NCI-H1105 treated with DMSO at 0.1 percent for 48 hours (cell line): ENCODE results near the gene CYP2U1.
A peak's percentile ranks its signal among the peaks of the same experiment; 100 is the strongest.
"Not testable (repeated sequence)": the region's sequence is repeated elsewhere in the genome, so short reads cannot be mapped to it uniquely, and the experiment has no call there.

ENCODE experiments used
- DNase-seq: peaks from one replicate; lab custom pipeline; 2025; lab: John Stamatoyannopoulos, UW

CYP2U1 gene

GRCh38 chr4:107930821-107931774, at the start of gene CYP2U1:
TSS of gene CYP2U1 (plus strand) at chr4:107931549. CDS start at chr4:107931644, 95 bp downstream.
- peak; percentile 50 for DNase-seq

DNA sequence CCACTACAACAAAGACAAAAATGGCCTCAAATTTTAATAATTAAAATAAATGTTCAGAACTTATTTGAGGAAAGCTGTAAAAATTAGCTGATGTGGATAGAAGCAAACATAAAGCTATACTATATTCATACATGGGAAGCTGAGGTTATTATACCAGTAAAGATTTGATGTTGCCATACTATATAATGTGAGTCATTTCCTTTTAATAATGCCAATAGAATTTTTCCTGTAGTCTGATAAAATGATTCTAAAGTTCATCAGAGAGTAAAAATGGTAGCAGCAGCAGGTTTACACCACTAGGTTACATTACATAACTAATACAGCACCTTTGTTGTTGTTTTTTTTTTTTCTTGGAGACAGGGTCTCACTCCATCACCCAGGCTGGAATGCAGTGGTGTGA, 45.5 kb upstream of the CYP2U1 start:
- no peak for DNase-seq

DNA sequence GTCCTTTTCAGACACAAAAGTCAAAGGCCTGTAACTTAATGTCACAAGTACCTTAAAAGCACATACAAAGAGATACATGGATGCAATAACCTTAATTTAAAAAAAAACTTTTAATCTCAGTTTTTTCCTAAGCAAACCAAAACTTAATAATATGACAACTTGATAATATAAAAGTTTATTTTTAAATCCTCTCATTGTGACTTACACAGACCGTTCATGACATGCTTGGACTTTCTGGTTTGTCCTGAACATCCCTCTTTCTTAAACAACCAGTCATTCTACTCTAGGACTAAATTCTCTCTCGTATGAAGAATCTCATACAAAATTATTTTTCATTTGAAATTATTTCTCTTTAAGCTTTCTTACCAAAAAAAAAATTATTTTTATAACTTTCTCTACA, 43.1 kb upstream of the CYP2U1 start:
- DNase-seq: no peak

GRCh38 chr4:107890779-107891178, 40.6 kb upstream of the CYP2U1 start:
- DNase-seq: no peak

- DNase-seq: no peak
Observed at GRCh38 chr4:107891299-107891698, 40.0 kb upstream of the CYP2U1 start.

- no peak for DNase-seq
Observed at GRCh38 chr4:107893171-107894137, 37.9 kb upstream of the CYP2U1 start.

- DNase-seq: no peak
Observed at GRCh38 chr4:107894138-107894603, 37.2 kb upstream of the CYP2U1 start.

GRCh38 chr4:107896158-107896645, 35.1 kb upstream of the CYP2U1 start:
- DNase-seq: no peak

- no peak for DNase-seq
Observed at GRCh38 chr4:107896646-107897045, 34.7 kb upstream of the CYP2U1 start.

DNA sequence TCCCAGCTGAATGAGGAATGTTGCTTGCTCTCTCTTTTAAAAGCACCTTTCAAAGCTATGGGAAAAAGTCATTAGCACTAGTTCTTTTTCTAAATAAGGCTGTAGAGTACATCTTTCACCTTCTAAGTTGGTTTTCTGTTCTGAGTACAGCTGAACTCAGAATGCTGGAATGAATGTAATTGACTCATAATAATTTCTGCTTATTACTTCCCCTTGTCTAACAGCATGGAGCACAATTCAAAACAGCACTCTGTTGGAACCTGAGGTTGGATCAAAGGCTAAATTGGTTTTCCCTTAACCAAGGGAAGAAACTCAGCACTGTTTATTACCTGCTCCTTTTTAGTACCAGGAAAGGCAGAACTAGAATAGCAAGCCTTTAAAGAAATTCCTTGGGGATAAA, 33.5 kb upstream of the CYP2U1 start:
- DNase-seq: no peak

- no peak for DNase-seq
Observed at GRCh38 chr4:107900067-107900466, 31.3 kb upstream of the CYP2U1 start.

- DNase-seq: no peak
Observed at GRCh38 chr4:107900508-107900907, 30.8 kb upstream of the CYP2U1 start.

- DNase-seq: no peak
Observed at GRCh38 chr4:107901213-107901934, 30.0 kb upstream of the CYP2U1 start.

- no peak for DNase-seq
Observed at GRCh38 chr4:107902715-107903114, 28.6 kb upstream of the CYP2U1 start.

GRCh38 chr4:107905082-107905481, 26.3 kb upstream of the CYP2U1 start:
- DNase-seq: not testable (repeated sequence)

DNA sequence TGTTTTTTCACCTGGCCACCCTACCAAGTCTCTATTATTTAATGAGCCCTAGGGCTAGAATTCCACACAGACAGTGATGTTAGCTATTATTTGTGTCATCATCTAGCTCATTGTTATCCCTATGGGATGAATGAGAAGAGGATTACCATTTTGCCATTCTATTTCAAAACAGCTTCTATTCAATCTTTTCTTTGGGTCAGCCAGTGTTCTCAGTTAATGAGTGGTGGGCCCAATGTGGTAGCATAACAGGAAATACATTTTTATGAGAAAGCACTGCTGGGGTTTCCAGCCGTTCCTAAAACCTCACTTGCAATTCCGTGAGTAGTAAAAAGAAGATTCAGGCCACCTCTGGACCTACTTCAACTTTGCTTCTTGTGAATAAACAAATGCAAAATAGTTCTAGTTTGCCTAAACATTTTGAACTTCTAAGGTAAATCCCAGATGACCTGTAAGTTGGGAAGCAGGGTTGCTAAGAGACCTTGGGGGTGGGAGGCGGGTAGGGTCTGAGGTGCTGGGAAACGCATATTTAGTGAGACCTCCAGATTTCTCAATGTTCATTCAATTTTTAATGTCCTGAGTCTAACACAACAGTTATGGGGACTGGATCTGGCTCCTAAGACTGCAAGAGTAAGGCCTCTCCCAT, 24.8 kb upstream of the CYP2U1 start:
- DNase-seq: no peak

DNA sequence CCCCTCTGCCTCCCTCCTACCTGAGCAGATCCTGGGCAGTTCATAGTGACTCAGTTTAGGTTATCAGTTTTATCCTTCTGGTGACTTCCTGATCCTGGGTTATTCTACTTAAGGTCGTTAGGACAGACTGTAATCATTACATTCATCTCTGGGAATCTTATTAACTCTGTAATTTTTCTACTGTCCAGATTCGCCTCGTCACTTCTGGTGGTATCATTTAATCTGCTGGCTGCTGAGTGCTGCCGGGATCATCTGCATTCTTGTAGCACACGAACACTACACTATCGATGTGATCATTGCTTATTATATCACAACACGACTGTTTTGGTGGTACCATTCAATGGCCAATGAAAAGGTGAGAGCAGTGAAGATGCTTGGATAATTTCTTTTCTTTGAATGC, 23.0 kb upstream of the CYP2U1 start:
- DNase-seq: no peak

DNA sequence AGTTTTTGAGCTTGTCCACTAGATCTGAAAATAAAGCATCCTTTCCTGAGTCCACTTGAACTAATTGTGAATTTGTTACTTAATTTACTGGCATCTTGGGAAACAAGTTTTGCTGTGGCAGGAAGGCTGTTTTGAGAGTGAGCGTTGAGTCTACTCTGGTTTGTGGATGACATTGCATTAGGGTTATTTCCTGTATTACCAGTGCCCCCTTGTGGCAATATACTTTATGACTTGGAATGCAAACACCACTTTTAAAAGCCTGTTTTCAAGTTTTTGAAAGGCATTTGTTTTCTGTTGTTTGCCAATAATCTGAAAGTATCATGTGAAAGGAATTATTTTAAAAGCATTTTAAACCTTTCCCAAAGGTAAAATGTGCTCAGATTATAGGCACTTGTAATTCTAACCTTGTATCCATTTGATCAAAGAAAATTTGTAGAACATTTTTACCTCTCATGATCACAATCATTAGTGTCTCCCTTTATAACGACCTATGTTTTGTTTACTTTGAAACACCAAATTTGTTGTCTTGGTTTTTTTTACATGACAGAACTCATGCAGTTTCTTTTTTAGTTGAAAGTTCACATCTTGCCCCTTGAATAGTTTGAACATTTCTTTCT, 18.0 kb upstream of the CYP2U1 start:
- DNase-seq: peak; percentile 44

GRCh38 chr4:107915220-107915619, 16.1 kb upstream of the CYP2U1 start:
- DNase-seq: no peak

DNA sequence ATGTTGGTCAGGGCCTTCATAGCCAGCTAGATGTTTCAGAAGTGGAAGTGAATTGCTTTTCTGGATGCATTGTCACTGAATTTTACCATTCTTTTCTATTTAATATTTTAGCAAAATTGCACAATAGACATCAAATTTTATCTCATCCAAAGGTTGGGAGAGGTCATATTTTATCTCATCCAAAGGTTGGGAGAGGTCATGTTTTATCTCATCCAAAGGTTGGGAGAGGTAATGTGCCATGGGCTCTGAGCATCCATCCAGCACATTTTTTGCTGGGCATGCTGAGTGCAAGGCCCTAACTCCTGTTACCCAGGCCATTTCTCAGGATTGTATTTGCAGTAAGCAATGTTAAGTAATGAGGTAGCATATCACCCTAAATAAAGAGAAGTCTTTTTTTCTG, 14.7 kb upstream of the CYP2U1 start:
- no peak for DNase-seq

GRCh38 chr4:107917500-107917899, 13.8 kb upstream of the CYP2U1 start:
- no peak for DNase-seq
